Erythroblast (primary cell): ENCODE results near the gene UBXN6.

ENCODE experiments used
- DNase-seq, 2 experiments: peaks; one replicate each; lab custom pipeline; 2025; lab: John Stamatoyannopoulos, UW
- GATA1 ChIP-seq: IDR thresholded peaks from 2 replicates; pipeline ENCODE4 v1.6.1; 2011; ENCODE audit warnings: low read depth, mild to moderate bottlenecking, control low read depth, low read length, moderate library complexity
- POLR2A ChIP-seq: IDR thresholded peaks from 2 replicates; pipeline ENCODE4 v1.6.1; 2011; ENCODE audit warnings: mild to moderate bottlenecking, low read length

Gene UBXN6

DNA sequence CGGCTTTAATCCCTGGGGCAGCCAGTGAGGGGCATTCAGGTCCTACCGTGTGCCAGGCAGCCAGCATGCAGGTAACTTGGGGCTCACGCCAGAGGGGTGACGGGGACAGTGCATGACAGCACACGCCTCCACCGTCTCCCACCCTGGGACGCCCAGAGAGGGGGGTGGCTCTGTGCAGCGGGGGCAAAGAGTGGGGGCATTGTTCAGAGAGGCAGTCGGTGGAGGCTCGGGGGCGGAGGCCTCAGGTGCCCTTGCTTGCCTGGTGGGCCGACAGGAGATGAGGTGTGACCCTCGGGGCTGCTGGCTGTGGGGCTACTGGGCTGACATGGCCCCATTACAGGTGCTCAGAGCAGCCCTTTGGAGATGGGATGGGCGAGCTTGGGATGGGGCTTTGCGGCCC is 42.3 kb upstream of the UBXN6 start:
- no peak for TF ChIP-seq GATA1
- no peak for TF ChIP-seq POLR2A
- DNase-seq: no peak

DNA sequence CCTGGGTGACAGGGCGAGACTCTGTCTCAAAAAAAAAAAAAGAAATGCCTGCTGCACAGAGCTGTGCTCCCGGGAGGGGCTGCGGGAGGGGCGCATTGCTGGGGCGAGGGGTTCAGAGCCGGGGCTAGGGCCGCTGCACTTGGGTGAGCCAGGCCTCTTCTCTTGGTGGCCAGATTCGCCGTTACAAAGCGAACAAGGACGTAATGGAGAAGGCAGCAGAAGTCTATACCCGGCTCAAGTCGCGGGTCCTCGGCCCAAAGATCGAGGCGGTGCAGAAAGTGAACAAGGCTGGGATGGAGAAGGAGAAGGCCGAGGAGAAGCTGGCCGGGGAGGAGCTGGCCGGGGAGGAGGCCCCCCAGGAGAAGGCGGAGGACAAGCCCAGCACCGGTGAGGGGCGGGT is 41.7 kb upstream of the UBXN6 start:
- no peak for TF ChIP-seq POLR2A
- no peak for TF ChIP-seq GATA1
- no peak for DNase-seq

DNA sequence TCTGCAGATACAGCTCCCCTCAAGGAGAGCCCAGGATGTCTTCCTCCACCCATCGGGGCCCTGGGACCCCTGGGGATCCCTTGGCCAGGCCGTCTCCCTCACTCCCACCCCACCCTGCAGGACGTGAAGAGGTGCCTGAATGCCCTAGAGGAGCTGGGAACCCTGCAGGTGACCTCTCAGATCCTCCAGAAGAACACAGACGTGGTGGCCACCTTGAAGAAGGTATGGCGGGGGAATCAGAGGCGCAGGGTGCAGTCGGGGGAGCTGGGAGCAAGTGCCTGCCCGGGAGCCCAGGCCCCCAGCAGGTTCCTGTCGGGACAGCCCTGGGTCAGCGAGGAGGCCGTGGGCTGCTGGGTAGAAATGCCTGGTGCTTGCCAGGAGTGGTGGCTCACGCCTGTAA is 41.1 kb upstream of the UBXN6 start:
- TF ChIP-seq GATA1 (no peak), POLR2A (no peak)
- DNase-seq: no peak

DNA sequence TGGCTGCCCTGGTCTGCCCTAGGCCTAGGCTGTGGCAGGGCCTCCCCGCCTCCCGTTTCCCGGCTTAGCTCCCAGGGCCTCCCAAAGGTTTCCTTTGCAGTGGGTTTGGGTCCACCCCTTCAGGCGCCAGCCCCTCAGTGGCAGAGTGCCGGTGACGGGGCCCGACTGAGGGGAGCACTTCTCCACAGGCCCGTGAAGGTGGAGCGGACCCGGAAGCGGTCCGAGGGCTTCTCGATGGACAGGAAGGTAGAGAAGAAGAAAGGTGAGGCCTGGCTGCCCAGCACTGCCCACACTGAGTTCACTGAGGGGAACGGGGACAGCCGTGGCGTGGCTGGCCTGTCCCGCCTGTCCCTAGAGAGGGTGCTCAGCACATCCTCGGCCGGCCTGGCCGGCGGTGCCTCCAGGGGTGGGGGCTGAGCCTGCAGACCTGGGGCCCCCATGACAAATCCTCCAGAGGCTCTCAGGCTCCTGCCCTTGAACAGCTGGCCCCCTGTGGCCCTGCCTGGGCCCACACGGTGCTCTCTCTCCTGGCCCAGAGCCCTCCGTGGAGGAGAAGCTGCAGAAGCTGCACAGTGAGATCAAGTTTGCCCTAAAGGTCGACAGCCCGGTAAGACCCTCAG is 40.3 kb upstream of the UBXN6 start:
- TF ChIP-seq POLR2A: no peak
- no peak for TF ChIP-seq GATA1
- DNase-seq: no peak

DNA sequence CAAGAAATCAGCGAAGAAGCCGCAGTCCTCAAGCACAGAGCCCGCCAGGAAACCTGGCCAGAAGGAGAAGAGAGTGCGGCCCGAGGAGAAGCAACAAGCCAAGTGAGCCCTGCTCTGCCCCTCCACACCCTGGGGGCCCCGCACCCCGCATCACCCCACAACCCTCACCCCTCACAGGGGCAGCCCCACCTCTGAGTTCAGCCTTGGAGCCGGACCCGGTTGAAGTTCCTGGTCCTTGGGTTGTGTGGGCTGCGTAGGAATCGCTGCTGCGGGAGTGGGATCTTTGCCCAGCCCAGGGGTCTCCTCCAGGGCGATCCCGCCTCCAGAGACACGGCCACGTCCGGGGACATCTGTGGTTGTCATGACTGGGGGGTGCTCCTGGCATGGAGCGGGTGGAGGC is 38.7 kb upstream of the UBXN6 start:
- no peak for TF ChIP-seq GATA1
- TF ChIP-seq POLR2A: no peak

DNA sequence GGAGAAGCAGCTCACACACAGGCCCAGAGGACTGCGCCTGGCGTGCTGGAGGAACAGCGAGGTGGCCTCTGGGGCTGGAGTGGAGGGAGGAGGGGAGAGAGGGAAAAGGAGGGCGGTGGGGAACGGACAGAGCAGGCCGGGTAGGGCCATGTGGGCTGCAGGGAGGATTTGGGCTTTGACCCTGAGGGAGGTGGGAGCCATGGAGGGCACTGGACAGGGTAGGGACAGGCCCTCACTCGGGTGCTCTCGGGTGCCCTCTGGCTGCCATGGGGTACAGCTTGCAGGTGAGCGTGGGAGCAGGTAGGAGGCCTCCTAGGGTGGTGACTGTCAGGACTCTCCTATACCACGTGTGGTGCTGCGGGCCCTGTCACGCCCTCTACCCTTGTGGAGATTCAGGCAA is 37.9 kb upstream of the UBXN6 start:
- DNase-seq: no peak
- TF ChIP-seq GATA1 (no peak), POLR2A (no peak)

More for the DNA sequence above, 38.7 kb upstream of the UBXN6 start:
- no peak for DNase-seq

DNA sequence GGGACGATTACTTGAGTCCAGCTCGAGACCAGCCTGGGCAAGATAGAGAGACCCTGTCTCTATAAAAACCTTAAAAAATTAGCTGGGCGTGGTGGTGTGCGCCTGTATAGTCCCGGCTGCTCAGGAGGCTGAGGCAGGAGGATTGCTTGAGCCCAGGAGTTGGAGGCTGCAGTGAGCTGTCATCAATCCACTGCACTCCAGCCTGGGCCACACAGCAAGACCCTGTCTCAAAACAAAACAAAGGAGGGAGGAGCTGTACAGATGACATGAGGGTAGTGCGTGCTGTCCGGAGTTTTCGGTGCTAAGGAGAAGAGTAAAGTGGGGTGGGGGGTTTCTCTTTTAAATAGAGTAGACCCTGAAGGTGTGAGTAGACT is 37.1 kb upstream of the UBXN6 start:
- TF ChIP-seq GATA1 (no peak), POLR2A (no peak)
- no peak for DNase-seq

DNA sequence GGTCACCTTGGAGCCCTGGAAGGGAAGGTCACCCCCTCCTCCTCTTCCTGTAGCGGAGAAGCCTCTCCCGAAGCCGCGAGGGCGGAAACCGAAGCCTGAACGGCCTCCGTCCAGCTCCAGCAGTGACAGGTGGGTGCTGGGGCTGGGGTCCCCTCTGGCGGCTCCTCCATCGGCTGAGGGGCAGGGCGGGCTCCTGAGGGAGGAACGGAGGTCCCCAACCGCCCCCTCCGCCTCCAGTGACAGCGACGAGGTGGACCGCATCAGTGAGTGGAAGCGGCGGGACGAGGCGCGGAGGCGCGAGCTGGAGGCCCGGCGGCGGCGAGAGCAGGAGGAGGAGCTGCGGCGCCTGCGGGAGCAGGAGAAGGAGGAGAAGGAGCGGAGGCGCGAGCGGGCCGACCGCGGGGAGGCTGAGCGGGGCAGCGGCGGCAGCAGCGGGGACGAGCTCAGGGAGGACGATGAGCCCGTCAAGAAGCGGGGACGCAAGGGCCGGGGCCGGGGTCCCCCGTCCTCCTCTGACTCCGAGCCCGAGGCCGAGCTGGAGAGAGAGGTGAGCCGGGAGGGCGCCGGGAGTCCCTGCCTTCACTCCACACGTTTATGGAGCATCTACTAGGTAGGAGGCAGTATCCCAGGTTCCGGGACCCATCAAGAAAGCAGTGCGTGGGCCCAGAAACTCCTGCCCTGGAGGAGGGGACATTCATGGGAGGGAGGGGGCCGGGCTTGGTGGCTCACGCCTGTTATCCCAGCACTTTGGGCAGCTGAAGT is 36.5 kb upstream of the UBXN6 start:
- DNase-seq: no peak
- TF ChIP-seq POLR2A (no peak), GATA1 (no peak)

DNA sequence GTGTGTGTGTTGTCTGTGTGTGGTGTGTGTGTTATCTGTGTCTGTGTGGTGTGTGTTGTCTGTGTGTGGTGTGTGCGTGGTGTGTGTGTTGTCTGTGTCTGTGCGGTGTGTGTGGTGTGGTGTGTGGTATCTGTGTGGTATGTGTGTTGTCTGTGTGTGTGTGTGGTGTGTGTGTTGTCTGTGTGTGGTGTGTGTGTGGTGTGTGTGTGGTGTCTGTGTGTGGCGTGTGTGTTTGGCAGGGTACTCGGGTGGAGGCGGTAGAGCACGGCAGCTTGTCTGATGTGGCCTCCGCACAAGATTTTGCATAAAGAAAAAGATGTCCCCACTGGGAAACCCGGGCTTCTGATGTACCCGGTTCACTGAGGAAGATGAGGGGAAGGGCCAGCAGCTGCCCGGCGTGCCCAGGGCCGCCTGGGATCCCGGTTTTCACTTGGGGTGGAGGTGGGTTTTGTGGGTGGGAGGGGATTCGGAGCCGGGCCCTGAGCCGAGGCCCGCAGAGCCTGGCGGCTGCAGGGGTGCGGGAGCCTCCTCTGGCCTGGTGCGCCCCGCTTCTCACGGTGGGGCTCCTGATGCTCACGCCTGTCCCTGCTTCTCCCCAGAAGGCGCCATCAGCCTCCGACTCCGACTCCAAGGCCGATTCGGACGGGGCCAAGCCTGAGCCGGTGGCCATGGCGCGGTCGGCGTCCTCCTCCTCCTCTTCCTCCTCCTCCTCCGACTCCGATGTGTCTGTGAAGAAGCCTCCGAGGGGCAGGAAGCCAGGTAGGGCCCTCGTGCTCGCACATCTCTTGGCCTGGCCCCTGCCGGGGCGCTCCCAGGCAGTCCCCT is 35.7 kb upstream of the UBXN6 start:
- TF ChIP-seq GATA1 (no peak), POLR2A (no peak)
- DNase-seq: peak in 1 of 2 experiments; percentile 45

DNA sequence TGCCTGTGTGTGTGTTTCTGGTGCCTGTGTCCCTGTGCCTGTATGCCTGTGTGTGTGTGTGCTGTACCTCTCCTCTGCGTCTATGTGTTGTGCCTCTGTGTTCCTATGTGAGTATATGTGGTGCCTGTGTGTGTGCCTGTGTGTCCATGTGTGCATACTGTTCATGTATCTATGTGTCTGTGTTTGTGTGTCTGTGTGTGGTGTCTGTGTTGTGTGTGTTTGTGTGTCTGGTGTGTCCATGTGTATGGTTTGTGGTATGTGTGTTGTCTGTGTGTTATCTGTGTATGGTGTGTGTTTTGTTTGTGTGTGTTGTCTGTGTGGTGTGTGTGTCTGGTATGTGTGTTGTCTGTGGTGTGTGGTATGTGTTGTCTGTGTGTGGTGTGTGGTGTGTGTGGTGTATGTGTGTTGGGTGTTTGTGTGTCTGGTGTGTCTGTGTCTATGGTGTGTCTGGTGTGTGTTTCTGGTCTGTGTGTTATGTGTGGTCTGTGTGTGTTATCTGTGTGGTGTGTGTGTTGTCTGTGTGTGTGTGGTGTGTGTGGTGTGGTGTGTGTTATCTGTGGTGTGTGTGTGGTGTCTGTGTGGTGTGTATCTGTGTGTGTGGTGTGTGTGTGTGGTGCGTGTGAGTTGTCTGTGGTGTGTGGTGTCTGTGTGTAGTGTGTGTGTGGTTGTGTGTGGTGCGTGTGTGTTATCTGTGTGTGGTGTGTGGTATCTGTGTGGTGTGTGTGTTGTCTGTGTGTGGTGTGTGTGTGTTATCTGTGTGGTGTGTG is 34.9 kb upstream of the UBXN6 start:
- TF ChIP-seq GATA1 (no peak), POLR2A (no peak)
- DNase-seq: no peak

DNA sequence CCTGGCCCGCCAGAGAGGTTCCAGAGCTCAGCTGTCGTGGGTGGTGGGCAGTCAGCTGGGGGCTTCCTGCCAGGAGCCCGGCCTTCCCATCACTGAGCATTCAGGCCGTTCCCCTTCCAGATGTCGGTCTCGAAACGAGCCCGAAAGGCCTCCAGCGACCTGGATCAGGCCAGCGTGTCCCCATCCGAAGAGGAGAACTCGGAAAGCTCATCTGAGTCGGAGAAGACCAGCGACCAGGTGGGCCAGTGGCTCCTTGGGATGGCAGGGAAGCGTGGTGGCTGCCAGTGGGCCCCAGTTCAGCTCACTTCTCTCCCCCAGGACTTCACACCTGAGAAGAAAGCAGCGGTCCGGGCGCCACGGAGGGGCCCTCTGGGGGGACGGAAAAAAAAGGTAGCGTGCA is 33.9 kb upstream of the UBXN6 start:
- TF ChIP-seq GATA1 (no peak), POLR2A (no peak)

DNA sequence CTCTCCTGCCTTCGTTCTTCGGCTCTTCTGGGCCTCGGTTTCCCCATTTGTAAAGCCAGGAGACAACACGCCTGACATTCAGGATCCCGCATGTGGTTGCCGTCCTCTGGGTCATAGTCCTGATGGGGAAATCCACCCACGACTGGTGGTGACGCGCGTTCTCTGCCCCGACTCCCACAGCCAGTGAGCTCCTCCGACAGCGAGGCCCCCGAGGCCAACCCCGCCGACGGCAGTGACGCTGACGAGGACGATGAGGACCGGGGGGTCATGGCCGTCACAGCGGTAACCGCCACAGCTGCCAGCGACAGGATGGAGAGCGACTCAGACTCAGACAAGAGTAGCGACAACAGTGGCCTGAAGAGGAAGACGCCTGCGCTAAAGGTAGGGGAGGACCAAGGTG is 30.9 kb upstream of the UBXN6 start:
- TF ChIP-seq GATA1: no peak
- no peak for TF ChIP-seq POLR2A
- DNase-seq: no peak

More for the DNA sequence above, 33.9 kb upstream of the UBXN6 start:
- DNase-seq: no peak

DNA sequence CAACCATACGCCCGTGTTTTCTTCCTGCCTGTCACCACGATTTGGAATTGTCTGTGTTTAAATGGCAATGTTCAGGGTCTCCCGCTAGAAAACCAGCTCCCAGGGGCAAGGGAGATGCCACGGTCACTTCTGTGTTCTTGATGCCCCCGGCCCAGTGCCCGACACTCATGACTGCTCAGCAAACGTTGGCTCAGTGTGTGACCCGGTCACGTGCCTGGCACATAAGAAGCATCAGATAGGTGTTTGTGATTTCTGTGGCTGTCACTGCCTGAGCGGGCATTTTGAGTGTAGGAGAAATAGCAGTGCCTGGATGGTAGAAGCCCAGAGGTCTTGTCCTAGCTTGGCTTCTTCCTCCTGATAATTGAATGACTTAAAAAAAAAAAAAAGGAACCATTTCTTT is 30.0 kb upstream of the UBXN6 start:
- TF ChIP-seq GATA1 (no peak), POLR2A (no peak)
- DNase-seq: no peak

DNA sequence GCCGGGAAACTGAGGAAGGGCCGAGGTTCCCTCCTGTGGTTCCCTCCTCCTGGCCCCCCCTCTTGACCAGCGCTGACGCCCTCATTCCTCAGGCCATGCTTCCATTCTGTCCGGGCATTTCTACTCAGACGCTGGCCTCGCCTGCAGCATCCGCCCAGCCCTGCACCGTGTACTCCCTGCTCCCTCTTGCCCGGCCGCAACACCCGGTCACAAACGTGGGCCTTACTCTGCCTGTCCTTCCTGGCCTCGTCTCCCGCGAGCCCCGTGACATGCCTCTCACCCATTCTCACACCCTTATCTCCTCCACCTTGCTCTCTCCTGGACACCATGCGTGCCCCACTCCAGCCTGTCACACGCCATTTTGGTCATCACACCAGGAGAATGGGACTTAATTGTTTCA is 25.8 kb upstream of the UBXN6 start:
- no peak for TF ChIP-seq GATA1
- no peak for TF ChIP-seq POLR2A
- DNase-seq: no peak
